WTC11 (cell line): ENCODE measurements around the gene PES1. TPM values are rescaled to one million over a fixed set of nuclear protein-coding genes. Genes with fewer than 3 reads are reported as not detected.

Source experiments
- ATAC-seq: fragments of 200-7000 bp; cut with Tn5 transposase; 2 replicates; pipeline ENCODE4 v1.10.0; 2021; ENCODE audit warnings: mild to moderate bottlenecking, moderate library complexity
- CTCF ChIA-PET: fragments of 300-600 bp; sonication (Branson Sonifier 250); formaldehyde crosslinking; loops from one replicate; lab custom pipeline; 2021; ENCODE audit warnings: antibody characterized with exemption; lab: Charles Lee
- POLR2A ChIA-PET: fragments of 350-600 bp; sonication (Branson Sonifier 250); formaldehyde crosslinking; loops from one replicate; lab custom pipeline; 2021; ENCODE audit warnings: antibody characterized with exemption; lab: Charles Lee
- DNase-seq: peaks from one replicate; pipeline ENCODE4 v3.0.0; 2021; ENCODE audit warnings: low spot score
- H3K27ac Mint-ChIP-seq: 2 replicates; pipeline ENCODE4 v1.8.0; 2021; ENCODE audit warnings: mixed read lengths
- H3K27me3 Mint-ChIP-seq: 2 replicates; pipeline ENCODE4 v1.8.0; 2021; ENCODE audit warnings: low read depth, mild to moderate bottlenecking, moderate library complexity, mixed read lengths
- H3K36me3 Mint-ChIP-seq: 2 replicates; pipeline ENCODE4 v1.8.0; 2021; ENCODE audit warnings: mixed read lengths
- H3K4me1 Mint-ChIP-seq: 2 replicates; pipeline ENCODE4 v1.8.0; 2022; ENCODE audit warnings: mixed read lengths
- H3K4me3 Mint-ChIP-seq: 2 replicates; pipeline ENCODE4 v1.8.0; 2021; ENCODE audit warnings: mild to moderate bottlenecking, moderate library complexity, mixed read lengths
- H3K9me3 Mint-ChIP-seq: 2 replicates; pipeline ENCODE4 v1.8.0; 2021; ENCODE audit warnings: mixed read lengths
- CREM ChIP-seq: sonication (generic); formaldehyde crosslinking; IDR thresholded peaks from 2 replicates; pipeline ENCODE4 v1.8.1; 2022; ENCODE audit warnings: mild to moderate bottlenecking, missing genetic modification reagents, moderate library complexity
- ELF4 ChIP-seq: sonication (generic); formaldehyde crosslinking; IDR thresholded peaks from 2 replicates; pipeline ENCODE4 v1.8.1; 2022; ENCODE audit warnings: low read depth, mild to moderate bottlenecking, moderate library complexity, missing genetic modification reagents
- FOXJ3 ChIP-seq: sonication (generic); formaldehyde crosslinking; IDR thresholded peaks from 2 replicates; pipeline ENCODE4 v1.9.0; 2021; ENCODE audit warnings: missing genetic modification reagents, mild to moderate bottlenecking, borderline replicate concordance
- FOXK1 ChIP-seq: sonication (generic); formaldehyde crosslinking; IDR thresholded peaks from 2 replicates; pipeline ENCODE4 v1.8.0; 2022; ENCODE audit warnings: mild to moderate bottlenecking, moderate library complexity, missing genetic modification reagents
- GABPB1 ChIP-seq: sonication (generic); formaldehyde crosslinking; IDR thresholded peaks from 2 replicates; pipeline ENCODE4 v1.8.1; 2023; ENCODE audit warnings: mild to moderate bottlenecking, missing genetic modification reagents
- NFATC4 ChIP-seq: fragments of 250-450 bp; sonication (Bioruptor Pico); IDR thresholded peaks from 2 replicates; pipeline ENCODE4 v1.9.0; 2021; ENCODE audit warnings: mild to moderate bottlenecking
- RORB ChIP-seq: fragments of 250-450 bp; sonication (Bioruptor Pico); IDR thresholded peaks from 2 replicates; pipeline ENCODE4 v1.9.0; 2021; ENCODE audit warnings: mild to moderate bottlenecking
- SOX15 ChIP-seq: fragments of 250-450 bp; sonication (Bioruptor Pico); IDR thresholded peaks from 2 replicates; pipeline ENCODE4 v1.9.0; 2021; ENCODE audit warnings: mild to moderate bottlenecking
- TCF7 ChIP-seq: sonication (generic); formaldehyde crosslinking; IDR thresholded peaks from 2 replicates; pipeline ENCODE4 v1.8.0; 2022; ENCODE audit warnings: mild to moderate bottlenecking, low read depth, missing genetic modification reagents, moderate library complexity
- TP53 ChIP-seq: sonication (generic); formaldehyde crosslinking; IDR thresholded peaks from 2 replicates; pipeline ENCODE4 v1.8.1; 2023; ENCODE audit warnings: mild to moderate bottlenecking, missing genetic modification reagents
- ZBTB21 ChIP-seq: sonication (generic); formaldehyde crosslinking; IDR thresholded peaks from 2 replicates; pipeline ENCODE4 v1.8.1; 2023; ENCODE audit warnings: mild to moderate bottlenecking, missing genetic modification reagents, borderline replicate concordance
- ZNF219 ChIP-seq: sonication (generic); formaldehyde crosslinking; IDR thresholded peaks from 2 replicates; pipeline ENCODE4 v1.8.0; 2023; ENCODE audit warnings: missing genetic modification reagents, mild to moderate bottlenecking, borderline replicate concordance
- ZNF396 ChIP-seq: fragments of 250-450 bp; sonication (Bioruptor Pico); IDR thresholded peaks from 2 replicates; pipeline ENCODE4 v1.8.0; 2021; ENCODE audit warnings: mild to moderate bottlenecking, moderate library complexity, borderline replicate concordance
- total RNA-seq: library from RNA; stranded (reverse); gene quantifications from 3 replicates; pipeline ENCODE4 v1.2.3, GENCODE V29; 2021
- TF ChIP-seq, protein P1 (sequence below): sonication (generic); formaldehyde crosslinking; IDR thresholded peaks from 2 replicates; pipeline ENCODE4 v1.8.1; 2023; ENCODE audit warnings: mild to moderate bottlenecking, missing genetic modification reagents, borderline replicate concordance
- TF ChIP-seq, protein P2 (sequence below): sonication (generic); formaldehyde crosslinking; IDR thresholded peaks from 2 replicates; pipeline ENCODE4 v1.8.1; 2022; ENCODE audit warnings: low read depth, missing genetic modification reagents, borderline replicate concordance
- TF ChIP-seq, protein P3 (sequence below): fragments of 200-600 bp; IDR thresholded peaks from 2 replicates; pipeline ENCODE4 v1.8.0; 2022; ENCODE audit warnings: antibody characterized with exemption
- TF ChIP-seq, protein P4 (sequence below): fragments of 250-450 bp; sonication (Bioruptor Pico); IDR thresholded peaks from 2 replicates; pipeline ENCODE4 v1.9.0; 2021; ENCODE audit warnings: mild to moderate bottlenecking
- TF ChIP-seq, protein P5 (sequence below): sonication (generic); formaldehyde crosslinking; conservative IDR thresholded peaks from 2 replicates; pipeline ENCODE4 v1.8.1; 2022; ENCODE audit warnings: mild to moderate bottlenecking, missing genetic modification reagents
- TF ChIP-seq, protein P6 (sequence below): sonication (generic); formaldehyde crosslinking; IDR thresholded peaks from 2 replicates; pipeline ENCODE4 v1.8.1; 2022; ENCODE audit warnings: mild to moderate bottlenecking, missing genetic modification reagents, moderate library complexity, borderline replicate concordance

Gene PES1
- total RNA-seq, 1 experiment from 2014 or later: 128 TPM

DNA sequence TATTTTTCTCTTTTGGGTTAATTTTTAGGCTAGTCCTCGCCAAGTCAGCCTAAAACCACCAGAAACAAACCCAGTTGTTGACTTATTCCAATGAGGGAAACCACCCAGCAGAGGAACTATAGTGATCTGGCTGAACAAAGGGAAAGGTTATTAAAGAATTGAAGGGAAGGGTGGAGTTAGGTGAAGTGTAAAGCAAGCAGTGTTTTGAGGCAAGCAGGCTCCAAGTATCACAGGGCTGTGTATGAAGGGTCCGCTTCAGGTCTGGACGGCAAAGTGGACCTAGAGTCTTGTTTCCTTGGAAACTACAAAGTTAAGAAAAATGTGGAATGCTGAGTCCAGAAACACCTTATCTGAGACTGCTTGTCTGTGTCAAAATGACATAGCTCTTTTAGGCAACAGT, 12.1 kb upstream of the PES1 start:
- no peak overlapping the region for H3K4me3 Mint-ChIP-seq
- no peaks in the 10 kb centered on the region for H3K27me3 Mint-ChIP-seq
- DNase-seq (no peak), ATAC-seq (no peak)
- H3K27ac Mint-ChIP-seq: no peak overlapping the region; the same call in 1 of the 2 replicates
- H3K36me3 Mint-ChIP-seq: no peaks in the 10 kb centered on the region
- TF ChIP-seq GABPB1 (no peak), FOXK1 (CRISPR knock-in tag) (no peak), FOXJ3 (no peak), TCF7 (CRISPR knock-in tag) (no peak), NFATC4 (no peak), TP53 (no peak), ZNF396 (CRISPR knock-in tag) (no peak), SOX15 (CRISPR knock-in tag) (no peak), ELF4 (no peak), CREM (CRISPR knock-in tag) (no peak)
- TF ChIP-seq, protein P1, sequence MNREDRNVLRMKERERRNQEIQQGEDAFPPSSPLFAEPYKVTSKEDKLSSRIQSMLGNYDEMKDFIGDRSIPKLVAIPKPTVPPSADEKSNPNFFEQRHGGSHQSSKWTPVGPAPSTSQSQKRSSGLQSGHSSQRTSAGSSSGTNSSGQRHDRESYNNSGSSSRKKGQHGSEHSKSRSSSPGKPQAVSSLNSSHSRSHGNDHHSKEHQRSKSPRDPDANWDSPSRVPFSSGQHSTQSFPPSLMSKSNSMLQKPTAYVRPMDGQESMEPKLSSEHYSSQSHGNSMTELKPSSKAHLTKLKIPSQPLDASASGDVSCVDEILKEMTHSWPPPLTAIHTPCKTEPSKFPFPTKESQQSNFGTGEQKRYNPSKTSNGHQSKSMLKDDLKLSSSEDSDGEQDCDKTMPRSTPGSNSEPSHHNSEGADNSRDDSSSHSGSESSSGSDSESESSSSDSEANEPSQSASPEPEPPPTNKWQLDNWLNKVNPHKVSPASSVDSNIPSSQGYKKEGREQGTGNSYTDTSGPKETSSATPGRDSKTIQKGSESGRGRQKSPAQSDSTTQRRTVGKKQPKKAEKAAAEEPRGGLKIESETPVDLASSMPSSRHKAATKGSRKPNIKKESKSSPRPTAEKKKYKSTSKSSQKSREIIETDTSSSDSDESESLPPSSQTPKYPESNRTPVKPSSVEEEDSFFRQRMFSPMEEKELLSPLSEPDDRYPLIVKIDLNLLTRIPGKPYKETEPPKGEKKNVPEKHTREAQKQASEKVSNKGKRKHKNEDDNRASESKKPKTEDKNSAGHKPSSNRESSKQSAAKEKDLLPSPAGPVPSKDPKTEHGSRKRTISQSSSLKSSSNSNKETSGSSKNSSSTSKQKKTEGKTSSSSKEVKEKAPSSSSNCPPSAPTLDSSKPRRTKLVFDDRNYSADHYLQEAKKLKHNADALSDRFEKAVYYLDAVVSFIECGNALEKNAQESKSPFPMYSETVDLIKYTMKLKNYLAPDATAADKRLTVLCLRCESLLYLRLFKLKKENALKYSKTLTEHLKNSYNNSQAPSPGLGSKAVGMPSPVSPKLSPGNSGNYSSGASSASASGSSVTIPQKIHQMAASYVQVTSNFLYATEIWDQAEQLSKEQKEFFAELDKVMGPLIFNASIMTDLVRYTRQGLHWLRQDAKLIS (CRISPR knock-in tag): no peak
- TF ChIP-seq, protein P2, sequence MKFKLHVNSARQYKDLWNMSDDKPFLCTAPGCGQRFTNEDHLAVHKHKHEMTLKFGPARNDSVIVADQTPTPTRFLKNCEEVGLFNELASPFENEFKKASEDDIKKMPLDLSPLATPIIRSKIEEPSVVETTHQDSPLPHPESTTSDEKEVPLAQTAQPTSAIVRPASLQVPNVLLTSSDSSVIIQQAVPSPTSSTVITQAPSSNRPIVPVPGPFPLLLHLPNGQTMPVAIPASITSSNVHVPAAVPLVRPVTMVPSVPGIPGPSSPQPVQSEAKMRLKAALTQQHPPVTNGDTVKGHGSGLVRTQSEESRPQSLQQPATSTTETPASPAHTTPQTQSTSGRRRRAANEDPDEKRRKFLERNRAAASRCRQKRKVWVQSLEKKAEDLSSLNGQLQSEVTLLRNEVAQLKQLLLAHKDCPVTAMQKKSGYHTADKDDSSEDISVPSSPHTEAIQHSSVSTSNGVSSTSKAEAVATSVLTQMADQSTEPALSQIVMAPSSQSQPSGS (CRISPR knock-in tag): no peak
- TF ChIP-seq, protein P3, sequence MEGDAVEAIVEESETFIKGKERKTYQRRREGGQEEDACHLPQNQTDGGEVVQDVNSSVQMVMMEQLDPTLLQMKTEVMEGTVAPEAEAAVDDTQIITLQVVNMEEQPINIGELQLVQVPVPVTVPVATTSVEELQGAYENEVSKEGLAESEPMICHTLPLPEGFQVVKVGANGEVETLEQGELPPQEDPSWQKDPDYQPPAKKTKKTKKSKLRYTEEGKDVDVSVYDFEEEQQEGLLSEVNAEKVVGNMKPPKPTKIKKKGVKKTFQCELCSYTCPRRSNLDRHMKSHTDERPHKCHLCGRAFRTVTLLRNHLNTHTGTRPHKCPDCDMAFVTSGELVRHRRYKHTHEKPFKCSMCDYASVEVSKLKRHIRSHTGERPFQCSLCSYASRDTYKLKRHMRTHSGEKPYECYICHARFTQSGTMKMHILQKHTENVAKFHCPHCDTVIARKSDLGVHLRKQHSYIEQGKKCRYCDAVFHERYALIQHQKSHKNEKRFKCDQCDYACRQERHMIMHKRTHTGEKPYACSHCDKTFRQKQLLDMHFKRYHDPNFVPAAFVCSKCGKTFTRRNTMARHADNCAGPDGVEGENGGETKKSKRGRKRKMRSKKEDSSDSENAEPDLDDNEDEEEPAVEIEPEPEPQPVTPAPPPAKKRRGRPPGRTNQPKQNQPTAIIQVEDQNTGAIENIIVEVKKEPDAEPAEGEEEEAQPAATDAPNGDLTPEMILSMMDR: no peak
- TF ChIP-seq, protein P4, sequence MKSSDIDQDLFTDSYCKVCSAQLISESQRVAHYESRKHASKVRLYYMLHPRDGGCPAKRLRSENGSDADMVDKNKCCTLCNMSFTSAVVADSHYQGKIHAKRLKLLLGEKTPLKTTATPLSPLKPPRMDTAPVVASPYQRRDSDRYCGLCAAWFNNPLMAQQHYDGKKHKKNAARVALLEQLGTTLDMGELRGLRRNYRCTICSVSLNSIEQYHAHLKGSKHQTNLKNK (CRISPR knock-in tag): no peak
- H3K4me1 Mint-ChIP-seq: peaks cover 32% of the 10 kb centered on the region
- ChIA-PET POLR2A (no interaction called here), CTCF (interaction anchor here (1.2 kb wide), 1 partner anchor 159 kb away, joined by 4 read pairs; no protein-coding TSS in a partner anchor)
- peaks cover 3% of the 10 kb centered on the region; the same call in 1 of the 2 replicates for H3K9me3 Mint-ChIP-seq

DNA sequence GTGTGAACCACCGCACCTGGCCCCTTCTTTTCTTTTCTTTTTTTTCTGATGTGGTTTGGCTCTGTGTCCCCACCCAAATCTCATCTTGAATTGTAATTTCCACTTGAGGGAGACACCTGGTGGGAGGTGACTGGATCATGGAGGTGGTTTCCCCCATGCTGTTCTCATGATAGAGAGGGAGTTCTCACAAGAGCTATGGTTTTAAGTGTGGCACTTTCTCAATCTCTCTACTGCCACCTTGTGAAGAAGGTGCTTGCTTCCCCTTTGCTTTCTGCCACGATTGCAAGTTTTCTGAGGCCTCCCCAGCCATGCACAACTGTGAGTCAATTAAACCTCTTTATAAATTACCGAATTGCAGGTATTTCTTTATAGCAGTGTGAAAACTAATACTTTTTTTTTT, 10.3 kb upstream of the PES1 start:
- CTCF ChIA-PET: interaction anchor here (0.6 to 2.4 kb wide), 29 partner anchors 11 to 1206 kb away, joined by 3 to 11 read pairs (median 4); partner anchors contain the start of gene PES1
- Mint-ChIP-seq H3K9me3 (peaks cover 7% of the 10 kb centered on the region; the same call in 1 of the 2 replicates), H3K27me3 (no peaks in the 10 kb centered on the region), H3K27ac (peak overlapping the region; percentile 88; the same call in 1 of the 2 replicates)
- DNase-seq: no peak
- no peak for TF ChIP-seq ZBTB21 (CRISPR knock-in tag)
- no peak for TF ChIP-seq ZNF219
- TF ChIP-seq, protein P5, sequence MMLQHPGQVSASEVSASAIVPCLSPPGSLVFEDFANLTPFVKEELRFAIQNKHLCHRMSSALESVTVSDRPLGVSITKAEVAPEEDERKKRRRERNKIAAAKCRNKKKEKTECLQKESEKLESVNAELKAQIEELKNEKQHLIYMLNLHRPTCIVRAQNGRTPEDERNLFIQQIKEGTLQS (CRISPR knock-in tag): no peak
- TF ChIP-seq RORB (CRISPR knock-in tag): no peak
- TF ChIP-seq, protein P6, sequence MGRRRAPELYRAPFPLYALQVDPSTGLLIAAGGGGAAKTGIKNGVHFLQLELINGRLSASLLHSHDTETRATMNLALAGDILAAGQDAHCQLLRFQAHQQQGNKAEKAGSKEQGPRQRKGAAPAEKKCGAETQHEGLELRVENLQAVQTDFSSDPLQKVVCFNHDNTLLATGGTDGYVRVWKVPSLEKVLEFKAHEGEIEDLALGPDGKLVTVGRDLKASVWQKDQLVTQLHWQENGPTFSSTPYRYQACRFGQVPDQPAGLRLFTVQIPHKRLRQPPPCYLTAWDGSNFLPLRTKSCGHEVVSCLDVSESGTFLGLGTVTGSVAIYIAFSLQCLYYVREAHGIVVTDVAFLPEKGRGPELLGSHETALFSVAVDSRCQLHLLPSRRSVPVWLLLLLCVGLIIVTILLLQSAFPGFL (CRISPR knock-in tag): no peak
- TF ChIP-seq, all 79 proteins: peak for 0
- ATAC-seq: peak; percentile 6; the same call in 1 of the 2 replicates
- H3K36me3 Mint-ChIP-seq: no peaks in the 10 kb centered on the region
- POLR2A ChIA-PET: no interaction called here
- no peak overlapping the region for H3K4me3 Mint-ChIP-seq
- H3K4me1 Mint-ChIP-seq: peaks cover 15% of the 10 kb centered on the region
